GM18499 (cell line): ENCODE data around the gene HTR1D.
"Not testable (repeated sequence)": the region's sequence is repeated elsewhere in the genome, so short reads cannot be mapped to it uniquely, and the experiment has no call there.

Experiments
- ATAC-seq: cut with Tn5 transposase; IDR thresholded peaks from one replicate; pipeline ENCODE4 v1.9.1; 2021; ENCODE audit warnings: moderate number of reproducible peaks; ENCODE audit not compliant: insufficient read depth, unreplicated experiment

Gene HTR1D

GRCh38 chr1:23217421-23218115, at the start of gene HTR1D:
Gene HTR1D (minus strand): TSS chr1:23217502. CDS start chr1:23194219, 23,283 bp downstream.
- no peak for ATAC-seq

DNA sequence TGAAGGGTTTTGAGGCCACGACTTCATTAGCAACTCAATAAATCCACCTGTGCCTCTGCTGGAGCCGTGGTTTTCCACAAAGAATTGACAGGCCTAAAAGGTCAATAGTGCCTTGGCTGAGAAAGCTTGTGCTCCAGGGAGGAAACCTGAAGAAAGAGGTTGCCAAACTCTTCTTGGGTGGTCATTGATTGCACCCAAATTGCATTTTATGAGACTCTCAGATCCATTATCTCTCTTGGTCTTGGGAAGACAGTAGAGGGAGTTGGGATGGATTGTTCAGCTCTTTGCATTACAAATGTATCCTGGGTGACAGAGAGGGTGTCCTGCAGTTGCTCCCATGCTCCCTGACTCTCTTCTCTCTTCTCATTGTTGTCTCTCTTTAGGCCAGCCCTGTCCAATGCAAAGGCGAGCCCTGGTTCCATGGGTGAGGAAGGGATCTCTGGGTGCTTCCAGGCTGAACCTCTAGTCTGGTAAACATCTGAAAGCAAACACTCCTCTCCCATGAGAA, 46.1 kb upstream of the HTR1D start:
- ATAC-seq, result no peak

DNA sequence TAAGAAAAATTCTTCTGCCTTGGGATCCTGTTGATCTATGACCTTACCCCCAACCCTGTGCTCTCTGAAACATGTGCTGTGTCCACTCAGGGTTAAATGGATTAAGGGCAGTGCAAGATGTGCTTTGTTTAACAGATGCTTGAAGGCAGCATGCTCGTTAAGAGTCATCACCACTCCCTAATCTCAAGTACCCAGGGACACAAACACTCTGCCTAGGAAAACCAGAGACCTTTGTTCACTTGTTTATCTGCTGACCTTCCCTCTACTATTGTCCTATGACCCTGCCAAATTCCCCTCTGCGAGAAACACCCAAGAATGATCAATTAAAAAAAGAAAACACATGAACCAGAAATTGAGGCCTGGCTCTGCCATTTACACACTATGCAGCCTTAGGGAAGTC, 40.8 kb upstream of the HTR1D start:
- ATAC-seq, result not testable (repeated sequence)

DNA sequence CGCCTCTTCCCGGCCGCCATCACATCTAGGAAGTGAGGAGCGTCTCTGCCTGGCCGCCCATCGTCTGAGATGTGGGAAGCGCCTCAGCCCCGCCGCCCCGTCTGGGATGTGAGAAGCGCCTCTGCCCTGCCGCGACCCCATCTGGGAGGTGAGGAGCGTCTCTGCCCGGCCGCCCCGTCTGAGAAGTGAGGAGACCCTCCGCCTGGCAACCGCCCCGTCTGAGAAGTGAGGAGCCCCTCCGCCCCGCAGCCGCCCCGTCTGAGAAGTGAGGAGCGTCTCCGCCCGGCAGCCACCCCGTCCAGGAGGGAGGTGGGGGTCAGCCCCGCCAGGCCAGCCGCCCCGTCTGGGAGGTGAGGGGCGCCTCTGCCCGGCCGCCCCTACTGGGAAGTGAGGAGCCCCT, 40.1 kb upstream of the HTR1D start:
- not testable (repeated sequence) for ATAC-seq

GRCh38 chr1:23254584-23254983, 37.3 kb upstream of the HTR1D start:
- ATAC-seq, result no peak

- ATAC-seq, result no peak
Observed at GRCh38 chr1:23251812-23252211, 34.5 kb upstream of the HTR1D start.

DNA sequence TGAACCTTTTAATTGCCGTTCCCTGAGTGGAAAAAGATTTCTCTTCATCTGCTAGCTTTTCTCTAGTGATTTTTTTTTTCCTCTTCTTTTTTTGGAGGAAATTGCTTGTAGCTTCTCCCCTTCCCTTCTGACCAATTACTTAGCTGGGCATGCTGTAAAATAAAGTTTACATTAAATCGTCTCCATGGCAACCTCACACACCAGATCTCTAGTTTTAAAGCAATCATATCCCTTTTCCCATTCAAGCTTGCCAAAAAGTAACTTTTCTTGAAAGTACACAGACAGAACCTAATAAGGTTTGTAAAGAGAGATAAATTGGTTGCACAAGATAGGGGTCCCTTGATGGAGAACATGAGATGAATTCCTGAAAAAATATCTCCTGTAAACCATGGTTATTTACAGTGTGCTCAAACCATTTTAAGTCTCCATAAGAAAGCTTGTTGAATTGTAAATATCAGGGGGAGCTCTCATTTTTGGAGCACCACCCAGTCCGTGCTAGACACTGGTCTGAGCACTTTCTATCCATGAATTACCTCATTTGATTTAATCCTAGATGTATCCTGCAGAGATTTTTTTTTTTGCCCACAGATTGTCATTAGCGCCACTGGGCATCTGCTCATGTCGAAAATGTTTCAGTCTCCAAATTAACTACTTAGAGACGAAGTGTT, 32.6 kb upstream of the HTR1D start:
- ATAC-seq, result no peak

GRCh38 chr1:23247276-23247675, 30.0 kb upstream of the HTR1D start:
- ATAC-seq, result no peak

GRCh38 chr1:23246274-23246673, 29.0 kb upstream of the HTR1D start:
- no peak for ATAC-seq

DNA sequence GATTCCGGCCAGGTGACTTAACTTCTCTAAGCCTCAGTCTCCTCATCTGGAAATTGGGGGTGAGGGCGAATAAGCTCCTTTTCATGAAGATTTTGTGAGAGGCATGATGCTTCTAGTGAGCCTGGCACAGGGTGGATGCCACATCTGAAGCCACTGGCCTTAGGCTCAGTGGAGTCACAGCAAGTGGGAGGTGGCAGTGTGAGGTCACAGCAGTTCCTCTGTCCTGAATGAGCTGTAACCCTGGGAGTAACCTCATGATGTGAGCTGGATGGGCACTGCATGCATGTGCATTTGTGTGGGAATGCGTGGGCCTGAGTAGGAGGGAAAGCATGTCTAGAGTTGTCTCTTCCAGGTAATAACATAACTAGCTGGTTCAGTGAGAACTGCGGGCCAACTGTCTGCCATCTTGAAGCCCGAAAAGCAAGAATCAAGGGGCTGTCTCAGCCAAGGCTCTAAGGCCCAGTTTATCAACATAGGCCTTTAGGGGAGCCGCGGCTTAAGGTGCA, 27.0 kb upstream of the HTR1D start:
- no peak for ATAC-seq

DNA sequence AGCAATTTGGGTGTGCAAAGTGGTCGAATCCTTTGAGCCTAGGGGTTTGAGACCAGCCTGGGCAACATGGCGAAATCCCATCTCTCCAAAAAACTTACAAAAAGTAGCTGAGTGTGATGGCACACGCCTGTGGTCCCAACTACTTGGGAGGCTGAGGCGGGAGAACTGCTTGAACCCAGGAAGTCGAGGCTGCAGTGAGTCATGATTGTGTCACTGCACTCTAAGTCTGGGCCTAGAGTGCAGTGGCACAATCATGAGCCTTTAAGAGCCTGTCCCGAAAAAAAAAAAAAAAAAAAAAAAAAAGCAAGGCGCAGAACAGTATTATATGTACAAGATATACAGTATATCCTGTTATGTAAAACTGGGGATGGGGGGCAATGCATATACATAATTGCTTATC, 25.1 kb upstream of the HTR1D start:
- no peak for ATAC-seq

DNA sequence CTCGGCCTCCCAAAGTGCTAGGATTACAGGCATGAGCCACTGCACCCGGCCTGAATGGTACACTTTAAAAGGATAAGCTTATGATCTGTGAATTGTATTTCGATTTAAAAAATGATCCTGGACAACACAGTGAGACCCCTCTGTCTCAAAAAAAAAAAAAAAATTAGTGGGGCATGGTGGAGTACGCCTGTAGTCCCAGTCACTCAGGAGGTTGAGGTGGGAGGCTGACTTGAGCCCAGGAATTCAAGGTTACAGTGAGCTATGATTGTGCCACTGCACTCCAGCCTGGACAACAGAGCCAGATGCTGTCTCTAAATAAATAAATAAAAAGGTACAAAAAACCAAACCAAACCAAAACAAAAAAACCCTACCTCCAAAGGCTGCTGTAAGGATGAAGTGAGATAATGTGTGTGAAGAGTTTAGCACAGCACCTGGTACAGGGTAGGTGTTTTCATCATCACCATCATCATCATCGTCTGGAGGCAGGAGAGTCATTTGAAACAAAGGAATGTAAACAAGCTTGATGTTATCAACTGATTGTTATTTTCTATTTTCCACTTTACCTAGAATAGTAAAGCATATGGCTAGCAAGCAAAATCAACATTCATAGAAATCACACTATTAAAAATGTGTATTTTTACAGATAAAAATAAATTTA, 22.5 kb upstream of the HTR1D start:
- no peak for ATAC-seq

GRCh38 chr1:23238565-23238964, 21.3 kb upstream of the HTR1D start:
- no peak for ATAC-seq

GRCh38 chr1:23237508-23237907, 20.2 kb upstream of the HTR1D start:
- ATAC-seq, result no peak

GRCh38 chr1:23227806-23228205, 10.5 kb upstream of the HTR1D start:
- no peak for ATAC-seq

- ATAC-seq, result no peak
Observed at GRCh38 chr1:23224739-23225648, 7.7 kb upstream of the HTR1D start.

DNA sequence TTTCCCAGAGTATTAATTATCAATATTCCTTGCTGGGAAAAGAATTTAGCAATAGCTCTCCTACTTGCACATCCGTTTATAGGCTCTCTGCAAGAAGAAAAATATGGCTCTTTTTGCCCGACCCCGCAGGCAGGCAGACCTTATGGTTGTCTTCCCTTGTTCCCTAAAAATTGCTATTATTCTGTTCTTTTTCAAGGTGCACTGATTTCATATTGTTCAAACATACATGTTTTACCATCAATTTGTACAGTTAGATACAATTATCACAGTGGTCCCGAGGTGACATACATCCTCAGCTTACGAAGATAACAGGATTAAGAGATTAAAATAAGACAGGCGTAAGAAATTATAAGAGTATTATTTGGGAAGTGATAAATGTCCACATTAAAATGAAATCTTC, 6.7 kb upstream of the HTR1D start:
- ATAC-seq, result not testable (repeated sequence)

DNA sequence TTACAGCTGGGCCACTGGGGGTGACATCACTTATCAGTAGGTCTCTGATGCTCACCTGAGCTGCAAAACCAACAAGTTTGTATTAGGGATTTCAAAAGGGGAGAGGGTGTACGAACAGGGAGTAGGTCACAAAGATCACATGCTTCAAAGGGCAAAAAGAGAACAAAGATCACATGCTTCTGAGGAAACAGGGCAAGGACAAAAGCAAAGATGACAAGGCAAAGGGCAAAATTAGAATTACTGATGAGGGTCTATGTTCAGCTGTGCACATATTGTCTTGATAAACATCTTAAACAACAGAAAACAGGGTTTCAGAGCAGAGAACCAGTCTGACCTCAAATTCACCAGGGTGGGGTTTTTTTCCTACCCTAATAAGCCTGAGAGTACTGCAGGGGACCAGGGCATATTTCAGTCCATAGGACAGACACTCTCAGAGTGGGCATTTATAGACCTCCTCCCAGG, 6.2 kb upstream of the HTR1D start:
- not testable (repeated sequence) for ATAC-seq

DNA sequence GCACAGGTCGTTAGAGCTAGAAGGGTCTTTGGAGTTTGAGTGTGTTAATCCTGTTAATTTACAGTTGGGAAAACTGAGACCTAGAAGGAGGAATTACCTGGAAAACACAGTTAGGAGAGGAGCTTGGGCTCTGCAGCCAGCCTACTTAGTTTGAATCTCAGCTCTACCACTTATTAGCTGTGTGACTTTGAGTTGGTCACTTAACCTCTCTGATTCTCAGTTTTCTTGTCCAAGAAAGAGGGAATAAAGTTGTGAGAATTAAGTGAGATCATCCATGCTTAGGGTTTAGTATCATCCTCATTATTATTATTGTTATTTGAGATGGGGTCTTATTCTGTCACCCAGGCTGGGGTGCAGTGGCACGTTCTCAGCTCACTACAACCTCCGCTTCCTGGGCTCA, 5.4 kb upstream of the HTR1D start:
- ATAC-seq, result no peak

GRCh38 chr1:23222331-23222730, 5.0 kb upstream of the HTR1D start:
- ATAC-seq, result no peak
